Endothelial cell of umbilical vein (primary cell): ENCODE measurements around the gene HIGD1C. TPM values are rescaled to one million over a fixed set of nuclear protein-coding genes. Genes with fewer than 3 reads are reported as not detected.

Experiments used
- BruUV-seq: library from RNA; stranded (reverse); fragments of 400-500 nt; replicated peaks from 2 replicates; lab custom pipeline; 2021; lab: Mats Ljungman, UMichigan
- CTCF ChIA-PET: fragments of 300-600, 350-600 bp; sonication (Branson Sonifier 250); formaldehyde crosslinking; loops from one replicate; lab custom pipeline; 2021; ENCODE audit warnings: antibody characterized with exemption, inconsistent platforms; lab: Charles Lee
- POLR2A ChIA-PET: fragments of 300-600, 350-600 bp; sonication (Branson Sonifier 250); formaldehyde crosslinking; loops from one replicate; lab custom pipeline; 2021; ENCODE audit warnings: antibody characterized with exemption, inconsistent platforms; lab: Charles Lee
- DNase-seq: peaks from one replicate; pipeline ENCODE4 v3.0.0-alpha.2; 2011; ENCODE audit warnings: low read depth, low spot score
- FAIRE-seq: peaks from 2 replicates; lab custom pipeline; 2011; peaks lifted over from hg19 to GRCh38; lab: Jason Lieb, UNC
- H2AFZ ChIP-seq: 2 replicates; pipeline ENCODE4 v1.6.0; 2012; ENCODE audit warnings: low read depth, low read length, control low read depth, inconsistent platforms
- H3K27ac ChIP-seq: 2 replicates; pipeline ENCODE4 v1.5.1; 2011; ENCODE audit warnings: low read depth, mild to moderate bottlenecking, control low read depth, low read length, moderate library complexity; ENCODE audit not compliant: insufficient read depth
- H3K27me3 ChIP-seq, 2 experiments: 2 replicates each; pipeline versions ENCODE4 v1.6.0 to v1.6.1; 2011; ENCODE audit warnings: low read length in 2 of 2, mixed read lengths in 1 of 2; ENCODE audit not compliant: control insufficient read depth in 2 of 2, insufficient read depth in 2 of 2
- H3K36me3 ChIP-seq, 2 experiments: 2 replicates in 1 of 2; 3 replicates in 1 of 2; pipeline ENCODE4 v1.5.1; 2011; ENCODE audit warnings: low read length in 2 of 2, mild to moderate bottlenecking in 1 of 2, moderate library complexity in 1 of 2; ENCODE audit not compliant: control insufficient read depth in 2 of 2, insufficient read depth in 2 of 2; ENCODE audit errors: extremely low read depth in 1 of 2
- H3K4me1 ChIP-seq: 3 replicates; pipeline ENCODE4 v1.5.1; 2011; ENCODE audit warnings: mild to moderate bottlenecking, low read length; ENCODE audit not compliant: control insufficient read depth, insufficient read depth; ENCODE audit errors: extremely low read depth
- H3K4me2 ChIP-seq: 2 replicates; pipeline ENCODE4 v1.6.1; 2011; ENCODE audit warnings: low read length, control low read depth, mixed read lengths; ENCODE audit not compliant: insufficient read depth
- H3K4me3 ChIP-seq, 3 experiments: fragments of 200-600 bp in 1 of 3; sonication (generic), shearing (Covaris generic) in 1 of 3; replicated peaks in 1 of 3; 2 replicates each; pipeline ENCODE4 v1.5.1; 2011 to 2016; ENCODE audit warnings: control low read depth in 3 of 3, low read length in 3 of 3, mild to moderate bottlenecking in 2 of 3, inconsistent platforms in 1 of 3, low read depth in 1 of 3, moderate library complexity in 1 of 3; ENCODE audit not compliant: insufficient read depth in 1 of 3
- H3K79me2 ChIP-seq: 2 replicates; pipeline ENCODE4 v1.6.0; 2012; ENCODE audit warnings: low read length, inconsistent platforms; ENCODE audit not compliant: control insufficient read depth, insufficient read depth
- H3K9ac ChIP-seq: replicated peaks from 2 replicates; pipeline ENCODE3; 2011; ENCODE audit warnings: low read length, control low read depth; ENCODE audit not compliant: insufficient read depth; ENCODE audit errors: extremely low read depth
- H3K9me1 ChIP-seq: replicated peaks from 3 replicates; pipeline ENCODE4 v1.6.0; 2011; ENCODE audit warnings: mild to moderate bottlenecking, low read length; ENCODE audit not compliant: control insufficient read depth, insufficient read depth; ENCODE audit errors: extremely low read depth
- H3K9me3 ChIP-seq: replicated peaks from 2 replicates; pipeline ENCODE4 v1.5.1; 2012; ENCODE audit warnings: low read length, inconsistent platforms; ENCODE audit not compliant: control insufficient read depth, insufficient read depth
- H4K20me1 ChIP-seq: replicated peaks from 2 replicates; pipeline ENCODE3; 2011; ENCODE audit warnings: mild to moderate bottlenecking, low read length; ENCODE audit not compliant: control insufficient read depth, insufficient read depth; ENCODE audit errors: extremely low read depth
- CTCF ChIP-seq, 2 donors: IDR thresholded peaks; 1 replicate in 1 of 2; 2 replicates in 1 of 2; pipeline ENCODE4 v1.5.1; 2011; ENCODE audit warnings: low read length in 2 of 2, mild to moderate bottlenecking in 2 of 2, moderate library complexity in 2 of 2, control low read depth in 1 of 2, inconsistent platforms in 1 of 2, low read depth in 1 of 2; ENCODE audit not compliant: insufficient read depth in 1 of 2; ENCODE audit errors: extremely low read depth in 1 of 2
- EZH2 ChIP-seq: IDR thresholded peaks from 2 replicates; pipeline ENCODE4 v1.6.1; 2012; ENCODE audit warnings: borderline replicate concordance, low read depth, mild to moderate bottlenecking, moderate library complexity, low read length, inconsistent platforms; ENCODE audit not compliant: severe bottlenecking
- FOS ChIP-seq: IDR thresholded peaks from 2 replicates; pipeline ENCODE4 v1.6.1; 2011; ENCODE audit warnings: mild to moderate bottlenecking, low read length, moderate library complexity, borderline replicate concordance; ENCODE audit not compliant: insufficient read depth
- GATA2 ChIP-seq: IDR thresholded peaks from 2 replicates; pipeline ENCODE4 v1.7.0; 2011; ENCODE audit warnings: low read depth, mild to moderate bottlenecking, moderate library complexity, mixed read lengths, low read length; ENCODE audit not compliant: insufficient read length, insufficient read depth
- JUN ChIP-seq: IDR thresholded peaks from 2 replicates; pipeline ENCODE4 v1.6.1; 2011; ENCODE audit warnings: borderline replicate concordance, low read depth; ENCODE audit not compliant: insufficient read length, insufficient read depth
- MAX ChIP-seq: IDR thresholded peaks from 2 replicates; pipeline ENCODE4 v1.6.1; 2011; ENCODE audit not compliant: insufficient read depth, insufficient read length
- MYC ChIP-seq: IDR thresholded peaks from one replicate; pipeline ENCODE4 v1.6.1; 2011; ENCODE audit warnings: mild to moderate bottlenecking, low read depth, low read length
- POLR2A ChIP-seq: IDR thresholded peaks from 2 replicates; pipeline ENCODE4 v1.6.1; 2012; ENCODE audit warnings: low read depth, mild to moderate bottlenecking, control low read depth, low read length
- POLR2AphosphoS5 ChIP-seq: IDR thresholded peaks from 2 replicates; pipeline ENCODE4 v1.6.1; 2012; ENCODE audit warnings: low read depth, mild to moderate bottlenecking, control low read depth, low read length, moderate library complexity; ENCODE audit not compliant: insufficient read depth
- dilution Hi-C: fragments of 300-500 bp; cut with MboI; formaldehyde crosslinking; loops from one replicate; pipeline ENCODE4 v1.15.0; 2019; ENCODE audit warnings: low sequenced_read_pairs; ENCODE audit not compliant: extremely low pct_ligation_motif_present
- intact Hi-C: fragments of 100-400 bp; cut with micrococcal nuclease; formaldehyde crosslinking; loops from one replicate; pipeline ENCODE4 v1.10.0; 2022
- polyA plus RNA-seq, 4 experiments: library from polyadenylated mRNA; depleted of rRNA in 3 of 4; stranded (reverse) in 3 of 4; unstranded in 1 of 4; fragments of >200 nt; gene quantifications; 2 replicates each; pipeline versions ENCODE4 v1.2.1 to v1.2.3, GENCODE V29; 2011 to 2012; ENCODE audit warnings: missing spikeins in 1 of 4
- total RNA-seq: library from RNA; stranded (reverse); gene quantifications from 2 replicates; pipeline ENCODE4 v1.2.3, GENCODE V29; 2021

The HIGD1C gene
- total and polyA plus RNA-seq, 2 donors (not counting 3 experiments of a cell fraction or from before 2014, with no cell fraction given) = not detected

- Histone ChIP-seq H3K27me3 (no peaks in the 10 kb centered on the region), H3K4me2 (no peak overlapping the region), H3K4me1 (no peaks in the 10 kb centered on the region), H3K36me3 (peaks cover 5 to 6% of the 10 kb centered on the region in 2 experiments), H4K20me1 (no peaks in the 10 kb centered on the region), H3K79me2 (no peaks in the 10 kb centered on the region), H3K27ac (no peak overlapping the region), H3K9me1 (no peaks in the 10 kb centered on the region), H3K9ac (no peak overlapping the region), H2AFZ (no peak overlapping the region), H3K9me3 (no peaks in the 10 kb centered on the region), H3K4me3 (no peak overlapping the region)
- DNase-seq (no peak), FAIRE-seq (no peak)
- no TSS peak for BruUV-seq
- dilution Hi-C loops = no loop called here
- intact Hi-C loops = no loop called here
- ChIA-PET POLR2A (no interaction called here), CTCF (interaction anchor here (0.9 to 1.3 kb wide), 5 partner anchors 9 to 342 kb away, joined by 3 to 5 read pairs (median 3); no protein-coding TSS in a partner anchor)
- TF ChIP-seq POLR2AphosphoS5 = no peak
- TF ChIP-seq POLR2A = no peak
- no peak for TF ChIP-seq GATA2
- no peak for TF ChIP-seq FOS
Observed at GRCh38 chr12:50999093-50999492, 46.7 kb downstream of the HIGD1C start.

- Histone ChIP-seq H4K20me1 (no peaks in the 10 kb centered on the region), H3K27me3 (no peaks in the 10 kb centered on the region), H3K79me2 (no peaks in the 10 kb centered on the region), H3K27ac (no peak overlapping the region), H3K4me2 (no peak overlapping the region), H3K4me1 (no peaks in the 10 kb centered on the region), H2AFZ (no peak overlapping the region), H3K36me3 (peaks cover 5 to 10% of the 10 kb centered on the region in 2 experiments), H3K9me3 (no peaks in the 10 kb centered on the region), H3K9me1 (no peaks in the 10 kb centered on the region), H3K4me3 (no peak overlapping the region), H3K9ac (no peak overlapping the region)
- no peak for TF ChIP-seq MAX
- no peak for TF ChIP-seq JUN
- no peak for TF ChIP-seq POLR2AphosphoS5
- no peak for TF ChIP-seq GATA2
- no peak for TF ChIP-seq CTCF (IDR thresholded peaks at IDR 0.05; ENCODE audit: extremely low read depth in 1 of 2, insufficient read depth in 1 of 2, low read depth in 1 of 2, low read length in 2 of 2)
- no peak for TF ChIP-seq EZH2
- TF ChIP-seq FOS = no peak
- no peak for TF ChIP-seq POLR2A
- no peak for TF ChIP-seq MYC
- CTCF ChIA-PET = no interaction called here
- POLR2A ChIA-PET = no interaction called here
- dilution Hi-C loops = no loop called here
- intact Hi-C loops = no loop called here
- FAIRE-seq = no peak
- DNase-seq = no peak
- BruUV-seq = no TSS peak
Observed at GRCh38 chr12:51000245-51000644, 47.9 kb downstream of the HIGD1C start.
